OCI-LY3 (cell line): Measurements from ENCODE around the gene NARF.

Experiments
- H2AFZ ChIP-seq: fragments of 200-600, 300-600 bp; shearing (Covaris generic); 2 replicates; pipeline ENCODE4 v1.6.0; 2014; ENCODE audit warnings: antibody characterized with exemption, low read depth, low read length
- H3K27ac ChIP-seq: fragments of 200-600, 300-600 bp; sonication (generic); 2 replicates; pipeline ENCODE4 v1.5.1; 2014; ENCODE audit warnings: mild to moderate bottlenecking, low read length, moderate library complexity, mixed read lengths
- H3K27me3 ChIP-seq: fragments of 200-600, 300-600 bp; sonication (generic); 2 replicates; pipeline ENCODE4 v1.6.1; 2014; ENCODE audit warnings: low read depth, low read length, mixed read lengths
- H3K36me3 ChIP-seq: fragments of 200-600, 300-600 bp; sonication (generic); replicated peaks from 2 replicates; pipeline ENCODE3; 2014; ENCODE audit warnings: low read depth, low read length, mixed read lengths
- H3K4me1 ChIP-seq: fragments of 300-600, 200-600 bp; sonication (generic); 2 replicates; pipeline ENCODE4 v1.6.1; 2014; ENCODE audit warnings: low read length, mixed read lengths
- H3K4me2 ChIP-seq: fragments of 200-600, 300-600 bp; sonication (generic); 2 replicates; pipeline ENCODE4 v1.6.1; 2014; ENCODE audit warnings: low read length, mixed read lengths
- H3K4me3 ChIP-seq: fragments of 300-600, 200-600 bp; sonication (generic); 2 replicates; pipeline ENCODE4 v1.5.1; 2014; ENCODE audit warnings: antibody characterized with exemption, mild to moderate bottlenecking, low read length, moderate library complexity
- H3K79me2 ChIP-seq: fragments of 300-600, 200-600 bp; shearing (Covaris generic); 2 replicates; pipeline ENCODE4 v1.6.1; 2014; ENCODE audit warnings: mild to moderate bottlenecking, low read length, mixed read lengths
- H3K9ac ChIP-seq: fragments of 300-600, 200-600 bp; shearing (Covaris generic); 2 replicates; pipeline ENCODE4 v1.6.0; 2014; ENCODE audit warnings: mild to moderate bottlenecking, low read length, moderate library complexity
- H3K9me3 ChIP-seq: fragments of 200-600, 300-600 bp; shearing (Covaris generic); 2 replicates; pipeline ENCODE4 v1.6.1; 2014; ENCODE audit warnings: low read length, mixed read lengths; ENCODE audit not compliant: insufficient read depth
- H4K20me1 ChIP-seq: fragments of 200-600, 300-600 bp; sonication (generic); 2 replicates; pipeline ENCODE4 v1.6.1; 2016; ENCODE audit warnings: low read length, mixed read lengths; ENCODE audit not compliant: insufficient read depth
- CTCF ChIP-seq: fragments of 200-600, 300-600 bp; sonication (generic); IDR thresholded peaks from 2 replicates; pipeline ENCODE4 v1.5.1; 2014; ENCODE audit warnings: antibody characterized with exemption, low read length, low read depth
- EZH2phosphoT487 ChIP-seq: fragments of 200-600 bp; shearing (Covaris generic); IDR thresholded peaks from 2 replicates; pipeline ENCODE4 v1.6.1; 2018; ENCODE audit warnings: antibody characterized with exemption, mixed run types, low read depth

Gene NARF

GRCh38 chr17:82444284-82444893, 14.2 kb upstream of the NARF start:
- H3K4me3 ChIP-seq: no peak overlapping the region
- H3K27ac ChIP-seq: no peak overlapping the region
- H3K79me2 ChIP-seq: peaks cover 36% of the 10 kb centered on the region
- peaks cover 58% of the 10 kb centered on the region for H3K36me3 ChIP-seq
- peaks cover 47% of the 10 kb centered on the region for H4K20me1 ChIP-seq
- H3K9me3 ChIP-seq: no peaks in the 10 kb centered on the region
- no peak overlapping the region for H3K4me2 ChIP-seq
- TF ChIP-seq EZH2phosphoT487 (no peak), CTCF (no peak)
- peaks cover 25% of the 10 kb centered on the region for H3K4me1 ChIP-seq
- H3K9ac ChIP-seq: no peak overlapping the region
- H2AFZ ChIP-seq: no peak overlapping the region
- no peaks in the 10 kb centered on the region for H3K27me3 ChIP-seq

GRCh38 chr17:82444941-82445521, 13.5 kb upstream of the NARF start:
- peaks cover 58% of the 10 kb centered on the region for H3K36me3 ChIP-seq
- no peak overlapping the region for H2AFZ ChIP-seq
- H3K79me2 ChIP-seq: peaks cover 40% of the 10 kb centered on the region
- no peak overlapping the region for H3K9ac ChIP-seq
- no peaks in the 10 kb centered on the region for H3K27me3 ChIP-seq
- TF ChIP-seq CTCF (no peak), EZH2phosphoT487 (no peak)
- no peak overlapping the region for H3K27ac ChIP-seq
- no peak overlapping the region for H3K4me2 ChIP-seq
- H3K4me3 ChIP-seq: no peak overlapping the region
- H3K9me3 ChIP-seq: no peaks in the 10 kb centered on the region
- H3K4me1 ChIP-seq: peaks cover 25% of the 10 kb centered on the region
- peaks cover 47% of the 10 kb centered on the region for H4K20me1 ChIP-seq

- Histone ChIP-seq H3K9me3 (no peaks in the 10 kb centered on the region), H3K27ac (no peak overlapping the region), H3K36me3 (peaks cover 58% of the 10 kb centered on the region), H2AFZ (no peak overlapping the region), H3K4me3 (no peak overlapping the region), H4K20me1 (peaks cover 47% of the 10 kb centered on the region), H3K79me2 (peaks cover 44% of the 10 kb centered on the region), H3K4me2 (no peak overlapping the region), H3K9ac (no peak overlapping the region), H3K4me1 (peaks cover 20% of the 10 kb centered on the region), H3K27me3 (no peaks in the 10 kb centered on the region)
- no peak for TF ChIP-seq EZH2phosphoT487
- TF ChIP-seq CTCF: no peak
Measured at GRCh38 chr17:82445542-82445941, 13.0 kb upstream of the NARF start.

GRCh38 chr17:82446124-82446523, 12.4 kb upstream of the NARF start:
- Histone ChIP-seq H3K4me1 (peaks cover 17% of the 10 kb centered on the region), H3K4me2 (no peak overlapping the region), H3K27me3 (no peaks in the 10 kb centered on the region), H2AFZ (no peak overlapping the region), H3K9me3 (no peaks in the 10 kb centered on the region), H3K4me3 (no peak overlapping the region), H3K36me3 (peaks cover 58% of the 10 kb centered on the region), H3K79me2 (peaks cover 44% of the 10 kb centered on the region), H4K20me1 (peaks cover 47% of the 10 kb centered on the region), H3K27ac (no peak overlapping the region), H3K9ac (no peak overlapping the region)
- TF ChIP-seq EZH2phosphoT487 (no peak), CTCF (no peak)
